Uterus (tissue), 4 donors: ENCODE data around the gene PTPN18. TPM values are rescaled to one million over a fixed set of nuclear protein-coding genes. Genes with fewer than 3 reads are reported as not detected.

Experiments
- DNase-seq, 2 donors: peaks; one replicate each; pipeline ENCODE4 v3.0.0-alpha.2; 2019 to 2020
- H3K27ac ChIP-seq, 2 donors: fragments of 200-600 bp; sonication (generic); 1 replicate in 1 of 2; 2 replicates in 1 of 2; pipeline ENCODE4 v1.5.1; 2016 to 2018
- H3K27me3 ChIP-seq, 2 donors: fragments of 200-600 bp; sonication (generic); one replicate each; pipeline ENCODE4 v1.5.1; 2018 to 2019; ENCODE audit warnings: control low read depth in 1 of 2
- H3K36me3 ChIP-seq, 2 donors: fragments of 200-600 bp; sonication (generic); one replicate each; pipeline ENCODE4 v1.5.1; 2019; ENCODE audit warnings: control low read depth in 1 of 2
- H3K4me1 ChIP-seq, 2 donors: fragments of 200-600 bp; sonication (generic); one replicate each; pipeline ENCODE4 v1.5.1; 2018 to 2019; ENCODE audit warnings: control low read depth in 1 of 2
- H3K4me3 ChIP-seq, 2 donors: fragments of 200-600 bp; sonication (generic); 1 replicate in 1 of 2; 2 replicates in 1 of 2; pipeline ENCODE4 v1.5.1; 2018 to 2019; ENCODE audit warnings: mild to moderate bottlenecking in 1 of 2
- H3K9me3 ChIP-seq, 2 donors: fragments of 200-600 bp; sonication (generic); one replicate each; pipeline ENCODE4 v1.5.1; 2019; ENCODE audit warnings: control low read depth in 1 of 2
- CTCF ChIP-seq, 4 experiments: fragments of 200-600 bp in 2 of 4; fragments of 450-650 bp in 2 of 4; sonication (generic) in 2 of 4; IDR thresholded peaks; one replicate each; pipeline ENCODE4 v1.5.1; 2016 to 2019; ENCODE audit warnings: antibody characterized with exemption in 4 of 4, mild to moderate bottlenecking in 2 of 4, moderate library complexity in 1 of 4
- POLR2A ChIP-seq, 2 donors: fragments of 450-650 bp; IDR thresholded peaks; one replicate each; pipeline ENCODE4 v1.6.1; 2016; ENCODE audit warnings: antibody characterized with exemption in 2 of 2, mild to moderate bottlenecking in 1 of 2, moderate library complexity in 1 of 2
- intact Hi-C: fragments of 100-400 bp; cut with DNase I; formaldehyde crosslinking; loops from one replicate; pipeline ENCODE4 v1.15.1; 2023; ENCODE audit warnings: low total_unique reads
- total RNA-seq, 4 donors: library from RNA; depleted of rRNA in 3 of 4; stranded (reverse); fragments of >200 nt in 3 of 4; gene quantifications; one replicate each; pipeline versions ENCODE4 v1.1.0 to v1.2.4, GENCODE V29; 2014 to 2023
- donor health status: DM: yes; HTN: yes; CAD: no.

The PTPN18 gene
- total RNA-seq, 4 donors from 2014 or later: 29.6 to 65.6 (median 46.3) TPM

GRCh38 chr2:130345611-130346010 lies 10.2 kb upstream of the PTPN18 start:
- intact Hi-C loops: no loop called here
- Histone ChIP-seq H3K36me3 (no peaks in the 10 kb centered on the region), H3K4me3 (no peak overlapping the region), H3K4me1 (peaks cover 4 to 8% of the 10 kb centered on the region in 2 donors), H3K27ac (no peak overlapping the region), H3K27me3 (no peaks in the 10 kb centered on the region), H3K9me3 (no peaks in the 10 kb centered on the region)
- TF ChIP-seq CTCF (IDR thresholded peaks at IDR 0.05): no peak
- TF ChIP-seq POLR2A (IDR thresholded peaks at IDR 0.05): no peak
- DNase-seq: no peak

GRCh38 chr2:130346041-130346740 lies 9.7 kb upstream of the PTPN18 start:
- Histone ChIP-seq H3K36me3 (no peaks in the 10 kb centered on the region), H3K4me3 (no peak overlapping the region), H3K27ac (no peak overlapping the region), H3K9me3 (no peaks in the 10 kb centered on the region), H3K4me1 (peaks cover 4 to 8% of the 10 kb centered on the region in 2 donors), H3K27me3 (no peaks in the 10 kb centered on the region)
- intact Hi-C loops: no loop called here
- no peak for DNase-seq
- no peak for TF ChIP-seq CTCF (IDR thresholded peaks at IDR 0.05)
- TF ChIP-seq POLR2A (IDR thresholded peaks at IDR 0.05): no peak

GRCh38 chr2:130346741-130347066 lies 9.2 kb upstream of the PTPN18 start:
- H3K27ac ChIP-seq: no peak overlapping the region
- intact Hi-C loops: no loop called here
- no peak for TF ChIP-seq CTCF (IDR thresholded peaks at IDR 0.05)
- no peak for TF ChIP-seq POLR2A (IDR thresholded peaks at IDR 0.05)
- DNase-seq: no peak
- H3K4me3 ChIP-seq: no peak overlapping the region
- no peaks in the 10 kb centered on the region for H3K27me3 ChIP-seq
- H3K9me3 ChIP-seq: no peaks in the 10 kb centered on the region
- H3K36me3 ChIP-seq: no peaks in the 10 kb centered on the region
- H3K4me1 ChIP-seq: peaks cover 4 to 8% of the 10 kb centered on the region in 2 donors

GRCh38 chr2:130347220-130347925 lies 8.5 kb upstream of the PTPN18 start:
- DNase-seq: no peak
- no peaks in the 10 kb centered on the region for H3K9me3 ChIP-seq
- intact Hi-C loops: no loop called here
- no peak overlapping the region for H3K4me3 ChIP-seq
- H3K4me1 ChIP-seq: peaks cover 4 to 8% of the 10 kb centered on the region in 2 donors
- H3K27ac ChIP-seq: no peak overlapping the region
- no peaks in the 10 kb centered on the region for H3K36me3 ChIP-seq
- no peaks in the 10 kb centered on the region for H3K27me3 ChIP-seq
- no peak for TF ChIP-seq POLR2A (IDR thresholded peaks at IDR 0.05)
- no peak for TF ChIP-seq CTCF (IDR thresholded peaks at IDR 0.05)

GRCh38 chr2:130349174-130349573 lies 6.7 kb upstream of the PTPN18 start:
- no peaks in the 10 kb centered on the region for H3K36me3 ChIP-seq
- H3K27ac ChIP-seq: no peak overlapping the region
- no peaks in the 10 kb centered on the region for H3K27me3 ChIP-seq
- no peak for DNase-seq
- TF ChIP-seq CTCF (IDR thresholded peaks at IDR 0.05) (no peak), POLR2A (IDR thresholded peaks at IDR 0.05) (no peak)
- no peaks in the 10 kb centered on the region for H3K9me3 ChIP-seq
- no peaks in the 10 kb centered on the region for H3K4me1 ChIP-seq
- intact Hi-C loops: no loop called here
- H3K4me3 ChIP-seq: no peak overlapping the region
